Neural cell (in vitro differentiated cells): ENCODE measurements around the gene BCL6B. TPM values are rescaled to one million over a fixed set of nuclear protein-coding genes. Genes with fewer than 3 reads are reported as not detected.

Experiments
- H2AFZ ChIP-seq: fragments of 200-600, 300-800 bp; sonication (generic), shearing (Covaris generic); 2 replicates; pipeline ENCODE4 v1.6.0; 2014; ENCODE audit warnings: low read depth, mild to moderate bottlenecking, antibody characterized with exemption, low read length, moderate library complexity
- H3F3A ChIP-seq: fragments of 200-600 bp; shearing (Covaris generic); 2 replicates; pipeline ENCODE4 v1.6.1; 2016; ENCODE audit warnings: mild to moderate bottlenecking, moderate library complexity, mixed read lengths, antibody characterized with exemption, low read length; ENCODE audit not compliant: insufficient read depth, poor library complexity, severe bottlenecking
- H3K27ac ChIP-seq: fragments of 200-600, 300-800 bp; sonication (generic), shearing (Covaris generic); 2 replicates; pipeline ENCODE4 v1.5.1; 2014; ENCODE audit warnings: mild to moderate bottlenecking, low read length, moderate library complexity
- H3K27me3 ChIP-seq: fragments of 300-800, 200-600 bp; sonication (generic), shearing (Covaris generic); 2 replicates; pipeline ENCODE4 v1.6.0; 2014; ENCODE audit warnings: mild to moderate bottlenecking, low read depth, low read length, moderate library complexity; ENCODE audit not compliant: insufficient read depth
- H3K36me3 ChIP-seq: fragments of 300-800, 200-600 bp; sonication (generic), shearing (Covaris generic); 2 replicates; pipeline ENCODE4 v1.5.1; 2014; ENCODE audit warnings: mild to moderate bottlenecking, antibody characterized with exemption, low read length, moderate library complexity; ENCODE audit not compliant: insufficient read depth
- H3K4me2 ChIP-seq: fragments of 300-800, 200-600 bp; sonication (generic), shearing (Covaris generic); 2 replicates; pipeline ENCODE4 v1.6.0; 2014; ENCODE audit warnings: mild to moderate bottlenecking, low read length
- H3K4me3 ChIP-seq: fragments of 300-800, 200-600 bp; sonication (generic), shearing (Covaris generic); 2 replicates; pipeline ENCODE4 v1.5.1; 2014; ENCODE audit warnings: mild to moderate bottlenecking, low read length, moderate library complexity
- H3K79me2 ChIP-seq: fragments of 200-600 bp; shearing (Covaris generic); replicated peaks from 2 replicates; pipeline ENCODE4 v1.6.0; 2014; ENCODE audit warnings: mild to moderate bottlenecking, low read length, moderate library complexity; ENCODE audit not compliant: insufficient read depth
- H3K9ac ChIP-seq: fragments of 300-800, 200-600 bp; sonication (generic), shearing (Covaris generic); 2 replicates; pipeline ENCODE4 v1.6.1; 2016; ENCODE audit warnings: mild to moderate bottlenecking, low read length, mixed read lengths
- H3K9me2 ChIP-seq: fragments of 200-600 bp; shearing (Covaris generic); 2 replicates; pipeline ENCODE4 v1.6.1; 2016; ENCODE audit warnings: mild to moderate bottlenecking, low read length, mixed read lengths; ENCODE audit not compliant: insufficient read depth
- H3K9me3 ChIP-seq: fragments of 200-600, 300-800 bp; sonication (generic), shearing (Covaris generic); 2 replicates; pipeline ENCODE4 v1.6.1; 2016; ENCODE audit warnings: mild to moderate bottlenecking, mixed run types, low read length, moderate library complexity, mixed read lengths
- H4K20me1 ChIP-seq: fragments of 200-600 bp; shearing (Covaris generic); 2 replicates; pipeline ENCODE4 v1.6.1; 2016; ENCODE audit warnings: mild to moderate bottlenecking, mixed run types; ENCODE audit not compliant: insufficient read depth
- CTCF ChIP-seq: fragments of 450-650 bp; IDR thresholded peaks from 2 replicates; pipeline ENCODE4 v1.5.1; 2014; ENCODE audit warnings: antibody characterized with exemption, mild to moderate bottlenecking, moderate library complexity; ENCODE audit not compliant: poor library complexity, severe bottlenecking
- EP300 ChIP-seq: fragments of 450-650 bp; conservative IDR thresholded peaks from 2 replicates; pipeline ENCODE4 v1.6.1; 2014; ENCODE audit warnings: antibody characterized with exemption, mild to moderate bottlenecking, moderate library complexity; ENCODE audit not compliant: poor library complexity, severe bottlenecking
- EZH2 ChIP-seq: fragments of 200-600, 300-800 bp; shearing (Covaris generic), sonication (generic); IDR thresholded peaks from 2 replicates; pipeline ENCODE4 v1.6.1; 2014; ENCODE audit warnings: antibody characterized with exemption, low read length, borderline replicate concordance, mild to moderate bottlenecking; ENCODE audit not compliant: insufficient read depth, poor library complexity, severe bottlenecking
- MXI1 ChIP-seq: fragments of 450-650 bp; conservative IDR thresholded peaks from 2 replicates; pipeline ENCODE4 v1.6.1; 2014; ENCODE audit warnings: antibody characterized with exemption, mild to moderate bottlenecking; ENCODE audit not compliant: poor library complexity, severe bottlenecking
- POLR2AphosphoS5 ChIP-seq: IDR thresholded peaks from 2 replicates; pipeline ENCODE4 v1.6.1; 2012
- RAD21 ChIP-seq: fragments of 450-650 bp; conservative IDR thresholded peaks from 2 replicates; pipeline ENCODE4 v1.6.1; 2014; ENCODE audit warnings: antibody characterized with exemption, mild to moderate bottlenecking, moderate library complexity
- REST ChIP-seq: IDR thresholded peaks from 2 replicates; pipeline ENCODE4 v1.6.1; 2012; ENCODE audit warnings: borderline replicate concordance
- SMC3 ChIP-seq: fragments of 450-650 bp; conservative IDR thresholded peaks from 2 replicates; pipeline ENCODE4 v1.6.1; 2014; ENCODE audit warnings: antibody characterized with exemption, mild to moderate bottlenecking, moderate library complexity; ENCODE audit not compliant: poor library complexity
- TAF1 ChIP-seq: IDR thresholded peaks from 2 replicates; pipeline ENCODE4 v1.6.1; 2012; ENCODE audit warnings: low read depth
- polyA plus RNA-seq: library from polyadenylated mRNA; depleted of rRNA; stranded (reverse); fragments of >200 nt; gene quantifications from 2 replicates; pipeline ENCODE4 v1.2.3, GENCODE V29; 2014

The BCL6B gene
- polyA plus RNA-seq, 1 donor from 2014 or later: not detected

GRCh38 chr17:7056386-7056785 lies 33.5 kb downstream of the BCL6B start:
- H3K9me3 ChIP-seq: no peaks in the 10 kb centered on the region

GRCh38 chr17:7058831-7059447 lies 36.1 kb downstream of the BCL6B start:
- no peaks in the 10 kb centered on the region for H3F3A ChIP-seq
- H3K4me3 ChIP-seq: no peak overlapping the region
- no peaks in the 10 kb centered on the region for H3K27me3 ChIP-seq
- H3K79me2 ChIP-seq: no peaks in the 10 kb centered on the region
- H3K9ac ChIP-seq: no peak overlapping the region
- H4K20me1 ChIP-seq: no peaks in the 10 kb centered on the region
- H3K9me3 ChIP-seq: no peaks in the 10 kb centered on the region
- no peak overlapping the region for H2AFZ ChIP-seq
- no peak overlapping the region for H3K27ac ChIP-seq
- no peaks in the 10 kb centered on the region for H3K36me3 ChIP-seq
- H3K4me2 ChIP-seq: no peak overlapping the region
- H3K9me2 ChIP-seq: no peaks in the 10 kb centered on the region
- TF ChIP-seq REST: no peak
- TF ChIP-seq EP300: no peak
- no peak for TF ChIP-seq SMC3
- TF ChIP-seq RAD21: no peak
- TF ChIP-seq CTCF: no peak

More at GRCh38 chr17:7056386-7056785, 33.5 kb downstream of the BCL6B start:
- no peaks in the 10 kb centered on the region for H4K20me1 ChIP-seq
- H3K27me3 ChIP-seq: no peaks in the 10 kb centered on the region
- no peak overlapping the region for H3K9ac ChIP-seq
- H3K9me2 ChIP-seq: no peaks in the 10 kb centered on the region
- H2AFZ ChIP-seq: no peak overlapping the region
- H3K36me3 ChIP-seq: no peaks in the 10 kb centered on the region
- H3K4me3 ChIP-seq: no peak overlapping the region
- TF ChIP-seq MXI1 (no peak), EZH2 (no peak), EP300 (no peak), TAF1 (no peak), CTCF (no peak), POLR2AphosphoS5 (no peak), RAD21 (no peak), REST (no peak), SMC3 (no peak)
- H3K27ac ChIP-seq: no peak overlapping the region
- H3F3A ChIP-seq: no peaks in the 10 kb centered on the region
- no peaks in the 10 kb centered on the region for H3K79me2 ChIP-seq
- no peak overlapping the region for H3K4me2 ChIP-seq
